ENCODE measurements around the gene GAS6. TPM values are rescaled to one million over a fixed set of nuclear protein-coding genes. Genes with fewer than 3 reads are reported as not detected.
"Not testable (repeated sequence)": the region's sequence is repeated elsewhere in the genome, so short reads cannot be mapped to it uniquely, and the experiment has no call there.

GAS6 gene
- total RNA-seq, 4 donors from 2014 or later = 43.0 to 112 (median 68.5) TPM

- H3K36me3 ChIP-seq = peaks cover 6 to 85% (median 12%) of the 10 kb centered on the region in 3 donors
- no peak overlapping the region for H3K27ac ChIP-seq
- no peak for DNase-seq
- intact Hi-C loops (cut with DNase I) = no loop called here
- no peaks in the 10 kb centered on the region for H3K27me3 ChIP-seq
- H3K4me1 ChIP-seq = no peaks in the 10 kb centered on the region
- TF ChIP-seq CTCF (IDR thresholded peaks at IDR 0.05) (no peak), POLR2A (IDR thresholded peaks at IDR 0.05) (no peak)
- H3K4me3 ChIP-seq = no peak overlapping the region
- 100% methylated on average over 1 of the region's 23 CpGs; no CpG with 5 or more reads in 1 of the 2 donors for WGBS, 2 donors
- no peaks in the 10 kb centered on the region for H3K9me3 ChIP-seq
These were observed 32.8 kb downstream of the GAS6 start for GRCh38 chr13:113831061-113831460.

GRCh38 chr13:113830426-113830950 is 33.4 kb downstream of the GAS6 start:
- H3K27me3 ChIP-seq; intact Hi-C loops (cut with DNase I); H3K4me3 ChIP-seq; H3K9me3 ChIP-seq; H3K4me1 ChIP-seq; DNase-seq; H3K27ac ChIP-seq: not testable (repeated sequence)
- 71% methylated on average over 2 of the region's 22 CpGs; no CpG with 5 or more reads in 1 of the 2 donors for WGBS, 2 donors
- peaks cover 11 to 86% (median 12%) of the 10 kb centered on the region in 3 donors for H3K36me3 ChIP-seq

GRCh38 chr13:113828282-113828825 is 35.5 kb downstream of the GAS6 start:
- no peak for TF ChIP-seq POLR2A (IDR thresholded peaks at IDR 0.05)
- TF ChIP-seq CTCF (IDR thresholded peaks at IDR 0.05) = no peak
- H3K9me3 ChIP-seq = no peaks in the 10 kb centered on the region
- no peaks in the 10 kb centered on the region for H3K27me3 ChIP-seq
- H3K4me1 ChIP-seq = peaks cover 0 to 3% (median 0%) of the 10 kb centered on the region in 3 donors
- whole genome bisulfite sequencing, 2 donors = 99 to 100% methylated on average over 9 to 11 of the region's 20 CpGs
- no peak overlapping the region for H3K27ac ChIP-seq
- peaks cover 6 to 85% (median 7%) of the 10 kb centered on the region in 3 donors for H3K36me3 ChIP-seq
- no peak for DNase-seq
- H3K4me3 ChIP-seq = no peak overlapping the region
- intact Hi-C loops (cut with DNase I) = no loop called here

- 82 to 85% methylated on average over 10 to 17 of the region's 19 CpGs for WGBS, 2 donors
- Histone ChIP-seq H3K27ac (peak overlapping the region in 1 of 4 donors; percentile 29), H3K27me3 (no peaks in the 10 kb centered on the region), H3K4me3 (no peak overlapping the region), H3K4me1 (peaks cover 0 to 14% (median 4%) of the 10 kb centered on the region in 3 donors), H3K9me3 (no peaks in the 10 kb centered on the region), H3K36me3 (peaks cover 11 to 85% (median 16%) of the 10 kb centered on the region in 3 donors)
- intact Hi-C loops (cut with DNase I) = no loop called here
- TF ChIP-seq CTCF (IDR thresholded peaks at IDR 0.05) (no peak), POLR2A (IDR thresholded peaks at IDR 0.05) (no peak)
- DNase-seq = no peak
These were observed 36.9 kb downstream of the GAS6 start for GRCh38 chr13:113827021-113827420.

- peak overlapping the region in 2 of 4 donors; percentile 28 to 36 for H3K27ac ChIP-seq
- H3K4me1 ChIP-seq = peaks cover 5 to 20% (median 10%) of the 10 kb centered on the region in 3 donors
- WGBS, 2 donors = 86 to 94% methylated on average over 5 to 14 of the region's 35 CpGs
- intact Hi-C loops (cut with DNase I); H3K4me3 ChIP-seq; H3K27me3 ChIP-seq; H3K9me3 ChIP-seq; DNase-seq: not testable (repeated sequence)
- peaks cover 11 to 85% (median 16%) of the 10 kb centered on the region in 3 donors for H3K36me3 ChIP-seq
These were observed 37.4 kb downstream of the GAS6 start for GRCh38 chr13:113826446-113826845.

GRCh38 chr13:113825841-113826240 is 38.0 kb downstream of the GAS6 start:
- H3K9me3 ChIP-seq = no peaks in the 10 kb centered on the region
- no peaks in the 10 kb centered on the region for H3K27me3 ChIP-seq
- peaks cover 11 to 79% (median 16%) of the 10 kb centered on the region in 3 donors for H3K36me3 ChIP-seq
- intact Hi-C loops (cut with DNase I) = no loop called here
- 83 to 89% methylated on average over 4 to 9 of the region's 16 CpGs for WGBS, 2 donors
- no peak for TF ChIP-seq CTCF (IDR thresholded peaks at IDR 0.05)
- TF ChIP-seq POLR2A (IDR thresholded peaks at IDR 0.05) = no peak
- peak overlapping the region in 3 of 4 donors; percentile 28 to 45 (median 36) for H3K27ac ChIP-seq
- peaks cover 8 to 26% (median 16%) of the 10 kb centered on the region in 3 donors for H3K4me1 ChIP-seq
- H3K4me3 ChIP-seq = no peak overlapping the region
- no peak for DNase-seq
